Neural cell (in vitro differentiated cells): Measurements from ENCODE around the gene NR2E1.

ENCODE experiments used
- CTCF ChIP-seq: fragments of 450-650 bp; IDR thresholded peaks from 2 replicates; pipeline ENCODE4 v1.5.1; 2014; ENCODE audit warnings: antibody characterized with exemption, mild to moderate bottlenecking, moderate library complexity; ENCODE audit not compliant: poor library complexity, severe bottlenecking
- EP300 ChIP-seq: fragments of 450-650 bp; conservative IDR thresholded peaks from 2 replicates; pipeline ENCODE4 v1.6.1; 2014; ENCODE audit warnings: antibody characterized with exemption, mild to moderate bottlenecking, moderate library complexity; ENCODE audit not compliant: poor library complexity, severe bottlenecking
- EZH2 ChIP-seq: fragments of 200-600, 300-800 bp; shearing (Covaris generic), sonication (generic); IDR thresholded peaks from 2 replicates; pipeline ENCODE4 v1.6.1; 2014; ENCODE audit warnings: antibody characterized with exemption, low read length, borderline replicate concordance, mild to moderate bottlenecking; ENCODE audit not compliant: insufficient read depth, poor library complexity, severe bottlenecking
- MXI1 ChIP-seq: fragments of 450-650 bp; conservative IDR thresholded peaks from 2 replicates; pipeline ENCODE4 v1.6.1; 2014; ENCODE audit warnings: antibody characterized with exemption, mild to moderate bottlenecking; ENCODE audit not compliant: poor library complexity, severe bottlenecking
- POLR2AphosphoS5 ChIP-seq: IDR thresholded peaks from 2 replicates; pipeline ENCODE4 v1.6.1; 2012
- RAD21 ChIP-seq: fragments of 450-650 bp; conservative IDR thresholded peaks from 2 replicates; pipeline ENCODE4 v1.6.1; 2014; ENCODE audit warnings: antibody characterized with exemption, mild to moderate bottlenecking, moderate library complexity
- SMC3 ChIP-seq: fragments of 450-650 bp; conservative IDR thresholded peaks from 2 replicates; pipeline ENCODE4 v1.6.1; 2014; ENCODE audit warnings: antibody characterized with exemption, mild to moderate bottlenecking, moderate library complexity; ENCODE audit not compliant: poor library complexity
- TAF1 ChIP-seq: IDR thresholded peaks from 2 replicates; pipeline ENCODE4 v1.6.1; 2012; ENCODE audit warnings: low read depth
- TF ChIP-seq, protein P1 (sequence below): IDR thresholded peaks from 2 replicates; pipeline ENCODE4 v1.6.1; 2012; ENCODE audit warnings: borderline replicate concordance

GRCh38 chr6:108161724-108162282, 4.0 kb upstream of the NR2E1 start:
- TF ChIP-seq CTCF: no peak
- TF ChIP-seq EP300: no peak
- no peak for TF ChIP-seq EZH2
- no peak for TF ChIP-seq SMC3
- no peak for TF ChIP-seq POLR2AphosphoS5
- TF ChIP-seq TAF1: no peak
- TF ChIP-seq, protein P1, sequence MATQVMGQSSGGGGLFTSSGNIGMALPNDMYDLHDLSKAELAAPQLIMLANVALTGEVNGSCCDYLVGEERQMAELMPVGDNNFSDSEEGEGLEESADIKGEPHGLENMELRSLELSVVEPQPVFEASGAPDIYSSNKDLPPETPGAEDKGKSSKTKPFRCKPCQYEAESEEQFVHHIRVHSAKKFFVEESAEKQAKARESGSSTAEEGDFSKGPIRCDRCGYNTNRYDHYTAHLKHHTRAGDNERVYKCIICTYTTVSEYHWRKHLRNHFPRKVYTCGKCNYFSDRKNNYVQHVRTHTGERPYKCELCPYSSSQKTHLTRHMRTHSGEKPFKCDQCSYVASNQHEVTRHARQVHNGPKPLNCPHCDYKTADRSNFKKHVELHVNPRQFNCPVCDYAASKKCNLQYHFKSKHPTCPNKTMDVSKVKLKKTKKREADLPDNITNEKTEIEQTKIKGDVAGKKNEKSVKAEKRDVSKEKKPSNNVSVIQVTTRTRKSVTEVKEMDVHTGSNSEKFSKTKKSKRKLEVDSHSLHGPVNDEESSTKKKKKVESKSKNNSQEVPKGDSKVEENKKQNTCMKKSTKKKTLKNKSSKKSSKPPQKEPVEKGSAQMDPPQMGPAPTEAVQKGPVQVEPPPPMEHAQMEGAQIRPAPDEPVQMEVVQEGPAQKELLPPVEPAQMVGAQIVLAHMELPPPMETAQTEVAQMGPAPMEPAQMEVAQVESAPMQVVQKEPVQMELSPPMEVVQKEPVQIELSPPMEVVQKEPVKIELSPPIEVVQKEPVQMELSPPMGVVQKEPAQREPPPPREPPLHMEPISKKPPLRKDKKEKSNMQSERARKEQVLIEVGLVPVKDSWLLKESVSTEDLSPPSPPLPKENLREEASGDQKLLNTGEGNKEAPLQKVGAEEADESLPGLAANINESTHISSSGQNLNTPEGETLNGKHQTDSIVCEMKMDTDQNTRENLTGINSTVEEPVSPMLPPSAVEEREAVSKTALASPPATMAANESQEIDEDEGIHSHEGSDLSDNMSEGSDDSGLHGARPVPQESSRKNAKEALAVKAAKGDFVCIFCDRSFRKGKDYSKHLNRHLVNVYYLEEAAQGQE: no peak
- TF ChIP-seq RAD21: no peak
- TF ChIP-seq MXI1: no peak
